GM12801 (cell line): ENCODE data around the gene CNNM2.

Experiments used
- TF ChIP-seq, protein P1 (sequence below): IDR thresholded peaks from one replicate; pipeline ENCODE4 v1.5.1; 2011; ENCODE audit warnings: control low read depth; ENCODE audit not compliant: insufficient read length; ENCODE audit errors: extremely low read depth

CNNM2 gene

DNA sequence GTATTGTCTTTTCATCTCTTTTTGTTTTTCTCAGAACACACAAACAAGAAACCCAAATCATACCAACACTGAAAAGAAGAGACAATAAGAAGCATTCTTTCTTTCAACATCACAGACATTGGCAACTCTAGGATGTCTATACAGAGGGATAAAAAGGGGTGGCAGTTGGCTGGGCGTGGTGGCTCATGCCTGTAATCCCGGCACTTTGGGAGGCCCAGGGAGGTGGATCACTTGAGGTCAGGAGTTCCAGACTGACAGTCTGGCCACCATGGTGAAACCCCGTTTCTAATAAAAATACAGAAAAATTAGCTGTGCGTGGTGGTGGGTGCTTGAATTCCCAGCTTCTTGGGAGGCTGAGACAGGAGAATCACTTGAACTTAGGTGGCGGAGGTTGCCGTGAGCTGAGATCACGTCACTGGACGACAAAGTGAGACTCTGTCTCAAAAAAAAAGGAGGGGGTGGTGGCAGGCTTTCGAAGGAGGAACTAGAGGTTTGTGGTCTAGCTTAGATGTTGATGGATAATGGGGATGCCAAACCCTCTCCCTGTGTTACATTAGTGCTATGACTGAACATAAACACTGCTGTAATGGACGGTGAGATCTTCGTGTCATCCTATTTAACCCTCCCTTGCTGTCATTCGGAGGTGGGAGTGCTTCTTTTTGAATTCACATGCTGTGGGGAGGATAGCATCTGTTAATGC is 9.4 kb downstream of the CNNM2 start:
- TF ChIP-seq, protein P1, sequence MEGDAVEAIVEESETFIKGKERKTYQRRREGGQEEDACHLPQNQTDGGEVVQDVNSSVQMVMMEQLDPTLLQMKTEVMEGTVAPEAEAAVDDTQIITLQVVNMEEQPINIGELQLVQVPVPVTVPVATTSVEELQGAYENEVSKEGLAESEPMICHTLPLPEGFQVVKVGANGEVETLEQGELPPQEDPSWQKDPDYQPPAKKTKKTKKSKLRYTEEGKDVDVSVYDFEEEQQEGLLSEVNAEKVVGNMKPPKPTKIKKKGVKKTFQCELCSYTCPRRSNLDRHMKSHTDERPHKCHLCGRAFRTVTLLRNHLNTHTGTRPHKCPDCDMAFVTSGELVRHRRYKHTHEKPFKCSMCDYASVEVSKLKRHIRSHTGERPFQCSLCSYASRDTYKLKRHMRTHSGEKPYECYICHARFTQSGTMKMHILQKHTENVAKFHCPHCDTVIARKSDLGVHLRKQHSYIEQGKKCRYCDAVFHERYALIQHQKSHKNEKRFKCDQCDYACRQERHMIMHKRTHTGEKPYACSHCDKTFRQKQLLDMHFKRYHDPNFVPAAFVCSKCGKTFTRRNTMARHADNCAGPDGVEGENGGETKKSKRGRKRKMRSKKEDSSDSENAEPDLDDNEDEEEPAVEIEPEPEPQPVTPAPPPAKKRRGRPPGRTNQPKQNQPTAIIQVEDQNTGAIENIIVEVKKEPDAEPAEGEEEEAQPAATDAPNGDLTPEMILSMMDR: no peak

DNA sequence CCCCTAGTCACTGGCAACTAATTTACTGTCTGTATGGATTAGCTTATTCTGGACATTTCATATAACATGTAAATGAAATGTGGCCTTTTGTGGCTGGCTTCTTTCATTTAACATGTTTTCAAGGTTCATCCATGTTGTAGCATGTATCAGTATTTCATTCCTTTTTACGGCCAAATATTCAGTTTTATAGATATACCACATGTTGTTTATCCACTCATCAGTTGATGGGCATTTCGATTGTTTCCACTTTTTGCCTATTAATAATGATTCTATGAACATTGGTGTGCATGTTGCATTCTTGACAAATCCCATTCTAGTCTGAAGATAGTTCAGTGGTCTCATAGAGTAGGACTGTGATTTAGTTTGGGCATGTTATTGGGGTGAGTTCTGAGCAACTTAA is 12.6 kb downstream of the CNNM2 start:
- TF ChIP-seq, protein P1: no peak

DNA sequence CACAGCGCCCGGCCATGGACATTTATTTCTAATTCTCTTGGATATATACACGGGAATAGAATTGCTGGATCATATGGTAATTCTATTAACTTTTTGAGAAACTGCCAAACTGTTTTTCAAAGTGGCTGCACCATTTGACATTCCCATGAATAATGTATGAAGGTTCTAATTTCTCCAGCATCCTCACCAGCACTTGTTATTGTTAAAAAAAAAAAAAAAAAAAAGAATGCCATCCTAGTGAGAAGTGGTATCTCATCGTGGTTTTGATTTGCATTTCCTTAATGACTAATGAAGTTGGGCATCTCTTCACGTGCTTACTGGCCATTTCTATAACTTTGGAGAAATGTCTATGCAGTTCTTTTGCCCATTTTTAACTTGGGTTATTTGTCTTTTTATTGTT is 13.5 kb downstream of the CNNM2 start:
- TF ChIP-seq, protein P1: no peak

DNA sequence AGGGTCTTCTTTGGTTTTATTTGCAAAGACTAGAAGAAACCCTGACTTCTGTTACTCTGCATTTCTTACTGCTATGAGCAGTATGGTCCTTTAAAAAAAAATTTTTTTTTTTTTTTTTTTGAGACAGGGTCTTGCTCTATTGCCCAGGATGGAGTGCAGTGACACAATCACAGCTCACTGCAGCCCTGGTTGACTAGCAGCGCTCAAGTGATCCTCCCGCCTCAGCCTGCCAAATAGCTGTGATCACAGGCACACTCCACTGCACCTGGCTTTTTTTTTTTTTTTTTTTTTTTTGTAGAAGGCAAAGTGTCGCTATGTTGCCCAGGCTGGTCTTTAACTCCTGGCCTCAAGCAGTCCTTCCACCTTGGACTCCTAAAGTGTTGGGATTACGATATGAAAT is 17.4 kb downstream of the CNNM2 start:
- TF ChIP-seq, protein P1: no peak

DNA sequence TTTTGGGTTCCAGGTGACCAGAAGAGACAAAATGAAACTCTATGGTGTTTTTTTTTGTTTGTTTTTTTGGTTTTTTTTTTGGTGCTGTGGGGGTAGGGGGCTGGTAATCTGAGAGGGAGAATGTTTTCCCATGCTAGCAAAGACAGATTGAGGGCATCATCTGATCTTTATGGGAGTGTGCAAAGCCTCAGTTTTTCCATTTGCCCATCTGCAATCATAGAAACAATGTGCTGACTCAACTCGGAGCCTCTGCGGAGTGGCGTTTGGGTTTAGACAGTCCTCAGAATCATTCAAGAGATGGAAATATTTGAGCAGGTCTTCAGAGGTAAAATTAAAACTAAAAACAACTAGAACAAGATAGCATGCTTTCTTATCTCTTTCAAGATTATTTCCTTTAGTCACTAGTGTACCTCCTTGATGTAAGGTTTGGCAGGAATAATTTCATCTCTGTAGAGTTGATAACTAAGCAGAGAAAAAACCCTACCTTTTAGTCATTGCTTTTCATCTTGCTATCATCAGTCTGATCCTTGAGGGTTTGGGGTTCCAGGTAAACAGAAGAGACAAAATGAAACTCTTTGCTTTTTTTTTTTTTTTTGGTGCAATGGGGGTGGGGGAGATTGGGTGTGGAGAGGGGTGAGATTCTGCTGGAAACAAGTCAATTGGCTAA is 18.0 kb downstream of the CNNM2 start:
- TF ChIP-seq, protein P1: no peak

DNA sequence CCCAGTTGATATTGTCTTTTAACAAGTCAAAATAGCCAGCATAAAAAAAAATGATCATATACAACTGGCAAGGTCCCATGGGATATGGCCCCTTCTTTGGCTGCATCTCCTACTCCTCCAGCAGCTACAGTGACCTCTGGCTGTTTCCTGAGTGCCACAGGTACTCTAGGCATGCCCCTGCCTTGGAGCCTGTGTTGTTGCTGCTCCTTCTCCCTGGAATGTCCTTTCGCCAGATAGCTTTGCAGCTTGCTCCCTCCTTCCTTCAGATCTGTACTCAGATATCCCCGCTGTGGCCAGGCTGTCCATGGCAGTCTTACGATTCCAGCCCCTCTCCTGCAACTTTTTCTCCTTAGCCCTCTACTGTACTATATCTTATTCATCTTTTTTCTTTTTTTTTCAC is 23.3 kb downstream of the CNNM2 start:
- TF ChIP-seq, protein P1: no peak

DNA sequence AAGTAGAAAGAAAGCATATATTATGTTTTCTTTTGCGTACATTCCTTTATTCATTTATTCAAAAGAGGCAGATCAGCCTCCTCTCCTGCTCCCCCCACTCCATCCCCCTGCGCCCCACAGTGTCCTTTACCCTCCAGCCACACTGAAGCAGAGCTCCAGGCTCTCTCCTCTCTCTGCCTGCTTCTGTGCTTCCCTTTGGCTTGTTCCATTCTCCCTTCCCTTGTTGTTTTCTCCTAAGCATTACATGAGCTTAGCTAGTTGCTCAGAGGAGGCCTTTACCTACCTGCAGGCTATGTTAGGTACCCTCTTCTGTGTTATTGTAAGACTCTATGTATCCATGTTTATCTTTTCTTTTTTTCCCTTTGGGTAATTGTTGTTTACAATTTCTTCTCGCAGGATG is 27.4 kb downstream of the CNNM2 start:
- TF ChIP-seq, protein P1: no peak
